A549 (cell line): ENCODE measurements around the gene GPRIN3.

Source experiments
- ESRRA ChIP-seq: fragments of 150-350 bp; IDR thresholded peaks from 2 replicates; pipeline ENCODE4 v1.6.1; 2014; ENCODE audit warnings: mild to moderate bottlenecking, low read length, borderline replicate concordance
- FOSL2 ChIP-seq, 2 experiments: fragments of 450-650 bp in 1 of 2; fragments of >200 bp in 1 of 2; sonication (Bioruptor Twin) in 1 of 2; formaldehyde crosslinking; IDR thresholded peaks; 2 replicates each; pipeline versions ENCODE4 v1.5.0 to v1.6.1; 2016 to 2020; ENCODE audit warnings: mild to moderate bottlenecking in 1 of 2, moderate library complexity in 1 of 2
- GATA3 ChIP-seq: IDR thresholded peaks from 2 replicates; pipeline ENCODE4 v1.6.1; 2012; ENCODE audit warnings: borderline replicate concordance
- MAFK ChIP-seq: fragments of 450-650 bp; IDR thresholded peaks from 2 replicates; pipeline ENCODE4 v1.6.1; 2014; ENCODE audit not compliant: partially characterized antibody
- POLR2A ChIP-seq: IDR thresholded peaks from 2 replicates; pipeline ENCODE4 v1.6.1; 2012; ENCODE audit warnings: mild to moderate bottlenecking, low read length
- SMC3 ChIP-seq: fragments of >200 bp; sonication (Bioruptor Twin); formaldehyde crosslinking; IDR thresholded peaks from 3 replicates; pipeline ENCODE4 v1.6.1; 2018; ENCODE audit warnings: inconsistent platforms
- TP53 ChIP-seq: fragments of 250-450 bp; sonication (Bioruptor Pico); IDR thresholded peaks from 2 replicates; pipeline ENCODE4 v1.5.0; 2021; ENCODE audit warnings: mild to moderate bottlenecking, moderate library complexity
- TF ChIP-seq, protein P1 (sequence below): fragments of >200 bp; sonication (Bioruptor Twin); formaldehyde crosslinking; IDR thresholded peaks from 3 replicates; pipeline ENCODE4 v1.5.1; 2016
- TF ChIP-seq, protein P2 (sequence below): fragments of 200-600 bp; sonication (generic); IDR thresholded peaks from 2 replicates; pipeline ENCODE4 v1.6.1; 2016; ENCODE audit warnings: antibody characterized with exemption, mild to moderate bottlenecking, moderate library complexity
- TF ChIP-seq, protein P3 (sequence below): fragments of 150-350 bp; IDR thresholded peaks from 2 replicates; pipeline ENCODE4 v1.6.1; 2014; ENCODE audit warnings: low read depth, mild to moderate bottlenecking, low read length
- TF ChIP-seq, protein P4 (sequence below): IDR thresholded peaks from 2 replicates; pipeline ENCODE4 v1.6.1; 2012

DNA sequence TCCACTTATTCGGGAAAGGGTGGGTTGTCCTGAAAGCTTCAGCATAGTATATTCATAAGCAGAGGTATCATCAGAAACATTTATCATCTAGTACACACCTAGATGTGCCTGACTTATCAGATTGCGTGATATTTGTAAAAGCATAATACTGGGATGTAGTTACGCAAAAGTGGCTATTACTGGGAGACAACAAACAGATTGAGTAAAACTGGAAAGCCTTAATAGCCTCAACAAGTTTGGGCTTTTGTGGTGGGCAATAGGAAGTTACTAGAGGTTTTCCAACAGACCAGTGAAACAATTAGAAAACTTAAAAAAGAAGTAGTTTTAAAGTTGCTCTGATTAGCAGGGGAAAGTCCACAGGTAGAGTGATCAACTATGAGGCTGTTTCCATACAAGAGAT lies 39.8 kb downstream of the GPRIN3 start:
- TF ChIP-seq, protein P1, sequence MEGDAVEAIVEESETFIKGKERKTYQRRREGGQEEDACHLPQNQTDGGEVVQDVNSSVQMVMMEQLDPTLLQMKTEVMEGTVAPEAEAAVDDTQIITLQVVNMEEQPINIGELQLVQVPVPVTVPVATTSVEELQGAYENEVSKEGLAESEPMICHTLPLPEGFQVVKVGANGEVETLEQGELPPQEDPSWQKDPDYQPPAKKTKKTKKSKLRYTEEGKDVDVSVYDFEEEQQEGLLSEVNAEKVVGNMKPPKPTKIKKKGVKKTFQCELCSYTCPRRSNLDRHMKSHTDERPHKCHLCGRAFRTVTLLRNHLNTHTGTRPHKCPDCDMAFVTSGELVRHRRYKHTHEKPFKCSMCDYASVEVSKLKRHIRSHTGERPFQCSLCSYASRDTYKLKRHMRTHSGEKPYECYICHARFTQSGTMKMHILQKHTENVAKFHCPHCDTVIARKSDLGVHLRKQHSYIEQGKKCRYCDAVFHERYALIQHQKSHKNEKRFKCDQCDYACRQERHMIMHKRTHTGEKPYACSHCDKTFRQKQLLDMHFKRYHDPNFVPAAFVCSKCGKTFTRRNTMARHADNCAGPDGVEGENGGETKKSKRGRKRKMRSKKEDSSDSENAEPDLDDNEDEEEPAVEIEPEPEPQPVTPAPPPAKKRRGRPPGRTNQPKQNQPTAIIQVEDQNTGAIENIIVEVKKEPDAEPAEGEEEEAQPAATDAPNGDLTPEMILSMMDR: no peak
- TF ChIP-seq TP53 (CRISPR knock-in tag) (no peak), ESRRA (no peak), FOSL2 (IDR thresholded peaks at IDR 0.05) (no peak), FOSL2 (CRISPR knock-in tag; IDR thresholded peaks at IDR 0.05) (no peak), POLR2A (no peak), MAFK (no peak), SMC3 (no peak), GATA3 (no peak)
- TF ChIP-seq, protein P2, sequence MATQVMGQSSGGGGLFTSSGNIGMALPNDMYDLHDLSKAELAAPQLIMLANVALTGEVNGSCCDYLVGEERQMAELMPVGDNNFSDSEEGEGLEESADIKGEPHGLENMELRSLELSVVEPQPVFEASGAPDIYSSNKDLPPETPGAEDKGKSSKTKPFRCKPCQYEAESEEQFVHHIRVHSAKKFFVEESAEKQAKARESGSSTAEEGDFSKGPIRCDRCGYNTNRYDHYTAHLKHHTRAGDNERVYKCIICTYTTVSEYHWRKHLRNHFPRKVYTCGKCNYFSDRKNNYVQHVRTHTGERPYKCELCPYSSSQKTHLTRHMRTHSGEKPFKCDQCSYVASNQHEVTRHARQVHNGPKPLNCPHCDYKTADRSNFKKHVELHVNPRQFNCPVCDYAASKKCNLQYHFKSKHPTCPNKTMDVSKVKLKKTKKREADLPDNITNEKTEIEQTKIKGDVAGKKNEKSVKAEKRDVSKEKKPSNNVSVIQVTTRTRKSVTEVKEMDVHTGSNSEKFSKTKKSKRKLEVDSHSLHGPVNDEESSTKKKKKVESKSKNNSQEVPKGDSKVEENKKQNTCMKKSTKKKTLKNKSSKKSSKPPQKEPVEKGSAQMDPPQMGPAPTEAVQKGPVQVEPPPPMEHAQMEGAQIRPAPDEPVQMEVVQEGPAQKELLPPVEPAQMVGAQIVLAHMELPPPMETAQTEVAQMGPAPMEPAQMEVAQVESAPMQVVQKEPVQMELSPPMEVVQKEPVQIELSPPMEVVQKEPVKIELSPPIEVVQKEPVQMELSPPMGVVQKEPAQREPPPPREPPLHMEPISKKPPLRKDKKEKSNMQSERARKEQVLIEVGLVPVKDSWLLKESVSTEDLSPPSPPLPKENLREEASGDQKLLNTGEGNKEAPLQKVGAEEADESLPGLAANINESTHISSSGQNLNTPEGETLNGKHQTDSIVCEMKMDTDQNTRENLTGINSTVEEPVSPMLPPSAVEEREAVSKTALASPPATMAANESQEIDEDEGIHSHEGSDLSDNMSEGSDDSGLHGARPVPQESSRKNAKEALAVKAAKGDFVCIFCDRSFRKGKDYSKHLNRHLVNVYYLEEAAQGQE: no peak
- TF ChIP-seq, protein P3, sequence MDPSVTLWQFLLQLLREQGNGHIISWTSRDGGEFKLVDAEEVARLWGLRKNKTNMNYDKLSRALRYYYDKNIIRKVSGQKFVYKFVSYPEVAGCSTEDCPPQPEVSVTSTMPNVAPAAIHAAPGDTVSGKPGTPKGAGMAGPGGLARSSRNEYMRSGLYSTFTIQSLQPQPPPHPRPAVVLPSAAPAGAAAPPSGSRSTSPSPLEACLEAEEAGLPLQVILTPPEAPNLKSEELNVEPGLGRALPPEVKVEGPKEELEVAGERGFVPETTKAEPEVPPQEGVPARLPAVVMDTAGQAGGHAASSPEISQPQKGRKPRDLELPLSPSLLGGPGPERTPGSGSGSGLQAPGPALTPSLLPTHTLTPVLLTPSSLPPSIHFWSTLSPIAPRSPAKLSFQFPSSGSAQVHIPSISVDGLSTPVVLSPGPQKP: no peak
- TF ChIP-seq, protein P4, sequence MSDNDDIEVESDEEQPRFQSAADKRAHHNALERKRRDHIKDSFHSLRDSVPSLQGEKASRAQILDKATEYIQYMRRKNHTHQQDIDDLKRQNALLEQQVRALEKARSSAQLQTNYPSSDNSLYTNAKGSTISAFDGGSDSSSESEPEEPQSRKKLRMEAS: no peak
